HepG2 (cell line): ENCODE results near the gene CFAP73.

Experiments
- AFF4 ChIP-seq: sonication (generic); formaldehyde crosslinking; IDR thresholded peaks from 2 replicates; pipeline ENCODE4 v1.4.0; 2020; ENCODE audit warnings: missing genetic modification reagents
- CBX1 ChIP-seq: IDR thresholded peaks from one replicate; pipeline ENCODE4 v1.6.1; 2016; ENCODE audit warnings: antibody characterized with exemption, low read depth
- CTCF ChIP-seq: sonication (generic); formaldehyde crosslinking; IDR thresholded peaks from 2 replicates; pipeline ENCODE4 v1.5.0; 2020; ENCODE audit warnings: mild to moderate bottlenecking, missing genetic modification reagents, moderate library complexity
- GABPA ChIP-seq, 2 experiments: IDR thresholded peaks; 2 replicates each; pipeline ENCODE4 v1.6.1; 2011 to 2016; ENCODE audit warnings: low read depth in 2 of 2, low read length in 1 of 2, missing biosample characterization in 1 of 2, missing genetic modification characterization in 1 of 2
- NR2F2 ChIP-seq: IDR thresholded peaks from 2 replicates; pipeline ENCODE4 v1.6.1; 2012; ENCODE audit warnings: low read depth, inconsistent platforms, borderline replicate concordance
- RBM39 ChIP-seq: fragments of 200-400 bp; formaldehyde crosslinking; IDR thresholded peaks from one replicate; pipeline ENCODE4 v1.6.1; 2018; ENCODE audit warnings: antibody characterized with exemption, mild to moderate bottlenecking, low read depth, low read length; ENCODE audit not compliant: poor library complexity, severe bottlenecking
- RFXANK ChIP-seq: IDR thresholded peaks from 2 replicates; pipeline ENCODE4 v1.6.1; 2016
- ZBTB34 ChIP-seq: sonication (generic); formaldehyde crosslinking; IDR thresholded peaks from 2 replicates; pipeline ENCODE4 v1.8.0; 2022; ENCODE audit warnings: mild to moderate bottlenecking, missing genetic modification reagents
- ZFY ChIP-seq: sonication (generic); formaldehyde crosslinking; IDR thresholded peaks from 2 replicates; pipeline ENCODE4 v1.4.0; 2020; ENCODE audit warnings: missing genetic modification reagents
- ZNF629 ChIP-seq: sonication (generic); formaldehyde crosslinking; conservative IDR thresholded peaks from 2 replicates; pipeline ENCODE4 v1.5.0; 2020; ENCODE audit warnings: missing genetic modification reagents
- ZSCAN25 ChIP-seq: sonication (generic); formaldehyde crosslinking; IDR thresholded peaks from 2 replicates; pipeline ENCODE4 v1.8.0; 2022; ENCODE audit warnings: mild to moderate bottlenecking, missing genetic modification reagents

GRCh38 chr12:113142886-113143332 is 6.6 kb upstream of the CFAP73 start:
- TF ChIP-seq ZBTB34 (no peak), CTCF (CRISPR knock-in tag) (no peak), GABPA (IDR thresholded peaks at IDR 0.05; ENCODE audit: low read depth, low read length) (no peak), GABPA (CRISPR knock-in tag; IDR thresholded peaks at IDR 0.05; ENCODE audit: low read depth) (no peak), ZFY (no peak), NR2F2 (no peak), RBM39 (no peak), AFF4 (no peak), ZSCAN25 (no peak), RFXANK (CRISPR knock-in tag) (no peak), ZNF629 (CRISPR knock-in tag) (peak; percentile 59), CBX1 (no peak)
